Measurements from ENCODE around the gene ABHD12.
A peak's percentile ranks its signal among the peaks of the same experiment; 100 is the strongest.
"Not testable (repeated sequence)": the region's sequence is repeated elsewhere in the genome, so short reads cannot be mapped to it uniquely, and the experiment has no call there.

The ABHD12 gene

DNA sequence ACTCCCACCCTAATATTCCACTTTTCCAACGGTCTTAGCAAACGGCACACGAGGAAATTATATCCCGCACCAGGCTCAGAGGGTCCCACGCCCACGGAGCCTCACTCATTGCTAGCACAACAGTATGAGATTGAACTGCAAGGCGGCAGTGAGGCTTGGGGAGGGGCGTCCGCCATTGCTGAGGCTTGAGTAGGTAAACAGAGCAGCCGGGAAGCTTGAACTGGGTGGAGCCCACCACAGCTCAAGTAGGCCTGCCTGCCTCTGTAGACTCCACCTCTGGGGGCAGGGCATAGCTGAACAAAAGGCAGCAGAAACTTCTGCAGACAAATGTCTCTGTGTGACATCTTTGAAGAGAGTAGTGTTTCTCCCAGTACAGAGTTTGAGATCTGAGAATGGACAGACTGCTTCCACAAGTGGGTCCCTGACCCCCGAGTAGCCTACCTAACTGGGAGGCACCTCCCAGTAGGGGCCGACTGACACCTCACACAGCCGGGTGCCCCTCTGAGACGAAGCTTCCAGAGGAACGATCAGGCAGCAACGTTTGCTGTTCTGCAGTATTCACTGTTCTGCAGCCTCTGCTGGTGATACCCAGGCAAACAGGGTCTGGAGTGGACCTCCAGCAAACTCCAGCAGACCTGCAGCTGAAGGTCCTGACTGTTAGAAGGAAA, 129.7 kb downstream of the ABHD12 start:
- not testable (repeated sequence) for H3K23ac ChIP-seq (ENCODE audit: low read length in 2 of 2); H2AFZ ChIP-seq (ENCODE audit: low read depth, low read length); H2BK15ac ChIP-seq (ENCODE audit: low read depth, poor library complexity, severe bottlenecking); H3K9ac ChIP-seq (ENCODE audit: low read length); H2BK12ac ChIP-seq (ENCODE audit: low read length in 2 of 2); H4K91ac ChIP-seq (ENCODE audit: low read length); H3K14ac ChIP-seq (ENCODE audit: low read length in 2 of 2); H3K27me3 ChIP-seq (ENCODE audit: control insufficient read depth in 1 of 2, insufficient read depth in 1 of 2, low read length in 2 of 2); H3K18ac ChIP-seq (ENCODE audit: low read depth in 1 of 2, low read length in 2 of 2); H3K79me1 ChIP-seq (replicated peaks; ENCODE audit: low read length, poor library complexity, severe bottlenecking); DNase-seq; H2BK5ac ChIP-seq (ENCODE audit: low read depth, low read length, poor library complexity, severe bottlenecking); H3K27ac ChIP-seq (ENCODE audit: low read length, poor library complexity, severe bottlenecking); H3K9me3 ChIP-seq (ENCODE audit: control insufficient read depth, low read length); H3K4ac ChIP-seq (ENCODE audit: low read depth in 1 of 2, low read length in 2 of 2); H3K4me3 ChIP-seq (ENCODE audit: insufficient read depth in 1 of 2, low read depth in 1 of 2, low read length in 2 of 2); H4K8ac ChIP-seq (ENCODE audit: low read length); H2BK120ac ChIP-seq (ENCODE audit: low read depth, low read length); H3K4me2 ChIP-seq (ENCODE audit: low read length, poor library complexity, severe bottlenecking); H2AK5ac ChIP-seq (ENCODE audit: low read length, severe bottlenecking)
- peaks cover 30 to 35% of the 10 kb centered on the region in 2 experiments for H3K36me3 ChIP-seq (ENCODE audit: control insufficient read depth in 1 of 2, insufficient read depth in 2 of 2, low read depth in 1 of 2, low read length in 2 of 2)
- WGBS, result 89% methylated on average over 13 of the region's 16 CpGs
- H3K4me1 ChIP-seq (ENCODE audit: control insufficient read depth, insufficient read depth, low read depth, low read length), result peaks cover 21% of the 10 kb centered on the region

- Histone ChIP-seq H3K36me3 (ENCODE audit: control insufficient read depth in 1 of 2, insufficient read depth in 2 of 2, low read depth in 1 of 2, low read length in 2 of 2) (peaks cover 34 to 41% of the 10 kb centered on the region in 2 experiments), H2AK5ac (ENCODE audit: low read length, severe bottlenecking) (no peak overlapping the region), H2BK12ac (ENCODE audit: low read length in 2 of 2) (no peak overlapping the region), H4K91ac (ENCODE audit: low read length) (no peak overlapping the region), H3K27me3 (ENCODE audit: control insufficient read depth in 1 of 2, insufficient read depth in 1 of 2, low read length in 2 of 2) (no peaks in the 10 kb centered on the region), H3K23ac (ENCODE audit: low read length in 2 of 2) (no peak overlapping the region), H2BK5ac (ENCODE audit: low read depth, low read length, poor library complexity, severe bottlenecking) (no peak overlapping the region), H3K79me1 (replicated peaks; ENCODE audit: low read length, poor library complexity, severe bottlenecking) (no peaks in the 10 kb centered on the region), H3K18ac (ENCODE audit: low read depth in 1 of 2, low read length in 2 of 2) (no peak overlapping the region), H3K14ac (ENCODE audit: low read length in 2 of 2) (no peak overlapping the region), H3K4me2 (ENCODE audit: low read length, poor library complexity, severe bottlenecking) (no peak overlapping the region), H3K4me1 (ENCODE audit: control insufficient read depth, insufficient read depth, low read depth, low read length) (peaks cover 28% of the 10 kb centered on the region), H3K4ac (ENCODE audit: low read depth in 1 of 2, low read length in 2 of 2) (no peak overlapping the region), H3K9me3 (ENCODE audit: control insufficient read depth, low read length) (no peaks in the 10 kb centered on the region), H2AFZ (ENCODE audit: low read depth, low read length) (no peak overlapping the region), H3K27ac (ENCODE audit: low read length, poor library complexity, severe bottlenecking) (no peak overlapping the region), H4K8ac (ENCODE audit: low read length) (no peak overlapping the region), H3K4me3 (ENCODE audit: insufficient read depth in 1 of 2, low read depth in 1 of 2, low read length in 2 of 2) (no peak overlapping the region), H2BK120ac (ENCODE audit: low read depth, low read length) (no peak overlapping the region), H2BK15ac (ENCODE audit: low read depth, poor library complexity, severe bottlenecking) (no peak overlapping the region), H3K9ac (ENCODE audit: low read length) (no peak overlapping the region)
- WGBS, result 97% methylated on average over 9 of the region's 9 CpGs
- no peak for DNase-seq
Observed at GRCh38 chr20:25259788-25260254, 130.8 kb downstream of the ABHD12 start.

- Histone ChIP-seq H2BK15ac (ENCODE audit: low read depth, poor library complexity, severe bottlenecking) (no peak overlapping the region), H3K79me1 (replicated peaks; ENCODE audit: low read length, poor library complexity, severe bottlenecking) (no peaks in the 10 kb centered on the region), H3K9me3 (ENCODE audit: control insufficient read depth, low read length) (no peaks in the 10 kb centered on the region), H3K4ac (ENCODE audit: low read depth in 1 of 2, low read length in 2 of 2) (no peak overlapping the region), H3K18ac (ENCODE audit: low read depth in 1 of 2, low read length in 2 of 2) (no peak overlapping the region), H3K23ac (ENCODE audit: low read length in 2 of 2) (no peak overlapping the region), H4K8ac (ENCODE audit: low read length) (no peak overlapping the region), H3K4me3 (ENCODE audit: insufficient read depth in 1 of 2, low read depth in 1 of 2, low read length in 2 of 2) (no peak overlapping the region), H2AFZ (ENCODE audit: low read depth, low read length) (no peak overlapping the region), H3K36me3 (ENCODE audit: control insufficient read depth in 1 of 2, insufficient read depth in 2 of 2, low read depth in 1 of 2, low read length in 2 of 2) (peaks cover 34 to 41% of the 10 kb centered on the region in 2 experiments), H3K4me2 (ENCODE audit: low read length, poor library complexity, severe bottlenecking) (no peak overlapping the region), H3K27me3 (ENCODE audit: control insufficient read depth in 1 of 2, insufficient read depth in 1 of 2, low read length in 2 of 2) (no peaks in the 10 kb centered on the region), H2BK5ac (ENCODE audit: low read depth, low read length, poor library complexity, severe bottlenecking) (no peak overlapping the region), H3K14ac (ENCODE audit: low read length in 2 of 2) (no peak overlapping the region), H2BK120ac (ENCODE audit: low read depth, low read length) (no peak overlapping the region), H2BK12ac (ENCODE audit: low read length in 2 of 2) (no peak overlapping the region), H4K91ac (ENCODE audit: low read length) (no peak overlapping the region), H2AK5ac (ENCODE audit: low read length, severe bottlenecking) (no peak overlapping the region), H3K9ac (ENCODE audit: low read length) (no peak overlapping the region), H3K27ac (ENCODE audit: low read length, poor library complexity, severe bottlenecking) (no peak overlapping the region), H3K4me1 (ENCODE audit: control insufficient read depth, insufficient read depth, low read depth, low read length) (peaks cover 28% of the 10 kb centered on the region)
- 94% methylated on average over 11 of the region's 12 CpGs for WGBS
- no peak for DNase-seq
Observed at GRCh38 chr20:25259358-25259757, 131.3 kb downstream of the ABHD12 start.

- Histone ChIP-seq H3K9ac (ENCODE audit: low read length) (no peak overlapping the region), H4K8ac (ENCODE audit: low read length) (no peak overlapping the region), H3K18ac (ENCODE audit: low read depth in 1 of 2, low read length in 2 of 2) (no peak overlapping the region), H3K27ac (ENCODE audit: low read length, poor library complexity, severe bottlenecking) (peak overlapping the region; percentile 37), H3K4me3 (ENCODE audit: insufficient read depth in 1 of 2, low read depth in 1 of 2, low read length in 2 of 2) (no peak overlapping the region), H3K27me3 (ENCODE audit: control insufficient read depth in 1 of 2, insufficient read depth in 1 of 2, low read length in 2 of 2) (no peaks in the 10 kb centered on the region), H3K9me3 (ENCODE audit: control insufficient read depth, low read length) (no peaks in the 10 kb centered on the region), H2BK15ac (ENCODE audit: low read depth, poor library complexity, severe bottlenecking) (no peak overlapping the region), H3K14ac (ENCODE audit: low read length in 2 of 2) (no peak overlapping the region), H2BK120ac (ENCODE audit: low read depth, low read length) (no peak overlapping the region), H2BK5ac (ENCODE audit: low read depth, low read length, poor library complexity, severe bottlenecking) (no peak overlapping the region), H3K36me3 (ENCODE audit: control insufficient read depth in 1 of 2, insufficient read depth in 2 of 2, low read depth in 1 of 2, low read length in 2 of 2) (peaks cover 34 to 41% of the 10 kb centered on the region in 2 experiments), H3K4me1 (ENCODE audit: control insufficient read depth, insufficient read depth, low read depth, low read length) (peaks cover 28% of the 10 kb centered on the region), H2BK12ac (ENCODE audit: low read length in 2 of 2) (no peak overlapping the region), H3K4ac (ENCODE audit: low read depth in 1 of 2, low read length in 2 of 2) (no peak overlapping the region), H2AFZ (ENCODE audit: low read depth, low read length) (no peak overlapping the region), H2AK5ac (ENCODE audit: low read length, severe bottlenecking) (no peak overlapping the region), H4K91ac (ENCODE audit: low read length) (no peak overlapping the region), H3K4me2 (ENCODE audit: low read length, poor library complexity, severe bottlenecking) (no peak overlapping the region), H3K79me1 (replicated peaks; ENCODE audit: low read length, poor library complexity, severe bottlenecking) (no peaks in the 10 kb centered on the region), H3K23ac (ENCODE audit: low read length in 2 of 2) (no peak overlapping the region)
- no peak for DNase-seq
- 88% methylated on average over 4 of the region's 4 CpGs for WGBS
Observed at GRCh38 chr20:25258828-25259227, 131.8 kb downstream of the ABHD12 start.

Measured in mesenchymal stem cell (in vitro differentiated cells and primary cell).